GM12878 (cell line): Measurements from ENCODE around the gene MYLK4. TPM values are rescaled to one million over a fixed set of nuclear protein-coding genes. Genes with fewer than 3 reads are reported as not detected.

Source experiments
- ATAC-seq: fragments of 200-7000 bp; cut with Tn5 transposase; 3 replicates; pipeline ENCODE4 v1.9.1; 2020; ENCODE audit warnings: mild to moderate bottlenecking, moderate library complexity
- BruUV-seq: library from RNA; stranded (reverse); fragments of 400-500 nt; replicated peaks from 2 replicates; lab custom pipeline; 2021; lab: Mats Ljungman, UMichigan
- CTCF ChIA-PET: fragments of 300-600 bp; sonication (Branson Sonifier 250); formaldehyde crosslinking; extraction: SDS; loops from one replicate; lab custom pipeline; 2021; ENCODE audit warnings: inconsistent platforms; lab: Yijun Ruan, JAX
- POLR2A ChIA-PET: fragments of 350-600 bp; formaldehyde crosslinking; extraction: SDS; loops from one replicate; lab custom pipeline; 2021; ENCODE audit warnings: inconsistent platforms; lab: Charles Lee
- RAD21 ChIA-PET: fragments of 300-600 bp; sonication (Branson Sonifier 250); formaldehyde crosslinking; loops from one replicate; lab custom pipeline; 2023; ENCODE audit warnings: antibody characterized with exemption; ENCODE audit not compliant: unreplicated experiment; lab: Charles Lee
- SMC1A ChIA-PET: fragments of 300-600 bp; sonication (Branson Sonifier 250); formaldehyde crosslinking; loops from one replicate; lab custom pipeline; 2023; ENCODE audit not compliant: unreplicated experiment, uncharacterized antibody; lab: Charles Lee
- DNase-seq: peaks from one replicate; pipeline ENCODE4 v3.0.0-alpha.2; 2011; ENCODE audit warnings: low read depth, low spot score
- FAIRE-seq: peaks from 3 replicates; lab custom pipeline; 2011; peaks lifted over from hg19 to GRCh38; lab: Jason Lieb, UNC
- H2AFZ ChIP-seq: 2 replicates; pipeline ENCODE4 v1.6.0; 2011; ENCODE audit warnings: low read depth, low read length, control low read depth; ENCODE audit not compliant: control insufficient read depth
- H3K27ac ChIP-seq: 2 replicates; pipeline ENCODE4 v1.5.1; 2011; ENCODE audit warnings: control low read depth; ENCODE audit not compliant: control insufficient read depth, insufficient read depth
- H3K27me3 ChIP-seq, 2 experiments: replicated peaks in 1 of 2; 2 replicates each; pipeline versions ENCODE4 v1.6.0 to v1.6.1; 2011; ENCODE audit warnings: low read length in 1 of 2; ENCODE audit not compliant: control insufficient read depth in 2 of 2, insufficient read depth in 2 of 2
- H3K36me3 ChIP-seq, 2 experiments: 2 replicates each; pipeline ENCODE4 v1.5.1; 2011; ENCODE audit warnings: low read length in 1 of 2; ENCODE audit not compliant: control insufficient read depth in 2 of 2, insufficient read depth in 2 of 2
- H3K4me1 ChIP-seq: 2 replicates; pipeline ENCODE4 v1.6.1; 2011; ENCODE audit warnings: mild to moderate bottlenecking, low read length, moderate library complexity, mixed read lengths; ENCODE audit not compliant: control insufficient read depth, insufficient read depth
- H3K4me2 ChIP-seq: 2 replicates; pipeline ENCODE4 v1.6.0; 2011; ENCODE audit warnings: control low read depth; ENCODE audit not compliant: control insufficient read depth, insufficient read depth
- H3K4me3 ChIP-seq: fragments of 200-600 bp; sonication (generic); 2 replicates; pipeline ENCODE4 v1.5.1; 2016
- H3K79me2 ChIP-seq: 2 replicates; pipeline ENCODE4 v1.6.0; 2011; ENCODE audit warnings: low read length; ENCODE audit not compliant: control insufficient read depth, insufficient read depth
- H3K9ac ChIP-seq: 2 replicates; pipeline ENCODE4 v1.8.0; 2011; ENCODE audit warnings: low read length, control low read depth, mixed read lengths; ENCODE audit not compliant: control insufficient read depth, insufficient read depth
- H3K9me3 ChIP-seq: replicated peaks from 3 replicates; pipeline ENCODE4 v1.5.1; 2011; ENCODE audit warnings: mild to moderate bottlenecking, low read length; ENCODE audit not compliant: control insufficient read depth, insufficient read depth
- H4K20me1 ChIP-seq: 2 replicates; pipeline ENCODE4 v1.6.0; 2011; ENCODE audit not compliant: control insufficient read depth, insufficient read depth
- CBX3 ChIP-seq: fragments of 200-600 bp; sonication (generic); IDR thresholded peaks from 2 replicates; pipeline ENCODE4 v1.6.1; 2016; ENCODE audit warnings: low read depth, borderline replicate concordance
- CREM ChIP-seq: IDR thresholded peaks from 2 replicates; pipeline ENCODE4 v1.6.1; 2014; ENCODE audit warnings: antibody characterized with exemption, low read depth
- HCFC1 ChIP-seq: fragments of 150-350 bp; IDR thresholded peaks from 2 replicates; pipeline ENCODE4 v1.6.1; 2014; ENCODE audit warnings: low read length
- IRF4 ChIP-seq: IDR thresholded peaks from 2 replicates; pipeline ENCODE4 v1.6.1; 2011; ENCODE audit warnings: low read depth, low read length
- MEF2A ChIP-seq: IDR thresholded peaks from 2 replicates; pipeline ENCODE4 v1.6.1; 2011; ENCODE audit warnings: low read depth, mild to moderate bottlenecking, low read length, moderate library complexity; ENCODE audit not compliant: insufficient read depth
- RFX5 ChIP-seq: IDR thresholded peaks from 2 replicates; pipeline ENCODE4 v1.6.1; 2011; ENCODE audit warnings: low read depth, low read length, improper control_type of control experiment
- SRF ChIP-seq, 2 experiments: IDR thresholded peaks; 2 replicates each; pipeline ENCODE4 v1.6.1; 2011; ENCODE audit warnings: low read depth in 2 of 2, low read length in 2 of 2, mild to moderate bottlenecking in 1 of 2, moderate library complexity in 1 of 2
- TARDBP ChIP-seq: IDR thresholded peaks from 2 replicates; pipeline ENCODE4 v1.6.1; 2016; ENCODE audit warnings: borderline replicate concordance
- TCF7 ChIP-seq: IDR thresholded peaks from 2 replicates; pipeline ENCODE4 v1.6.1; 2014; ENCODE audit warnings: antibody characterized with exemption, borderline replicate concordance
- ZBED1 ChIP-seq: IDR thresholded peaks from 2 replicates; pipeline ENCODE4 v1.6.1; 2016; ENCODE audit warnings: borderline replicate concordance
- ZBTB40 ChIP-seq: fragments of 450-650 bp; IDR thresholded peaks from 2 replicates; pipeline ENCODE4 v1.6.1; 2016; ENCODE audit warnings: mild to moderate bottlenecking, moderate library complexity, borderline replicate concordance
- WGBS: methylation state at CpG from one replicate; pipeline ENCODE4 v1.1.6; 2016; ENCODE audit warnings: low lambda C conversion rate; ENCODE audit not compliant: insufficient replicate concordance, insufficient coverage; ENCODE audit errors: missing lambda C conversion rate; 5-methylcytosine and 5-hydroxymethylcytosine counted together
- in situ Hi-C: fragments of 300-500 bp; cut with MboI; formaldehyde crosslinking; loops from 9 replicates; pipeline ENCODE4 v1.14.3; 2018; ENCODE audit warnings: mixed read lengths
- intact Hi-C: fragments of 100-400 bp; cut with micrococcal nuclease; formaldehyde crosslinking; loops from one replicate; pipeline ENCODE4 v1.14.2; 2022; ENCODE audit not compliant: unreplicated experiment
- polyA plus RNA-seq, 11 experiments: library from polyadenylated mRNA; depleted of rRNA in 4 of 11; unstranded in 6 of 11; stranded (reverse) in 5 of 11; fragments of >200 nt; fragmentation: Nextera tagmentation in 4 of 11; fragmentation: Illumina TruSeq in 1 of 11; extraction: Ambion mirVana in 4 of 11; extraction: Trizol in 1 of 11; gene quantifications; 1 replicate in 1 of 11; 2 replicates in 10 of 11; pipeline versions ENCODE4 v1.2.1 to v1.2.3, GENCODE V29; 2011 to 2016; ENCODE audit warnings: inconsistent platforms in 2 of 11, missing spikeins in 2 of 11, low read depth in 1 of 11
- total RNA-seq, 4 experiments: library from RNA; depleted of rRNA in 3 of 4; stranded (reverse); fragments of >200 nt in 3 of 4; fragmentation: Illumina TruSeq in 1 of 4; extraction: Trizol in 1 of 4; gene quantifications; 2 replicates each; pipeline versions ENCODE4 v1.2.1 to v1.2.3, GENCODE V29; 2013 to 2021
- TF ChIP-seq, protein P1 (sequence below): fragments of 450-650 bp; formaldehyde crosslinking; IDR thresholded peaks from 2 replicates; pipeline ENCODE4 v1.5.0; 2022; ENCODE audit warnings: mild to moderate bottlenecking, missing genetic modification characterization

The MYLK4 gene
- total and polyA plus RNA-seq, 10 of the 15 experiments (the other 5 are each of a cell fraction or from before 2014, with no cell fraction given): under 0.01 to 0.09 (median 0.05) TPM; not detected in 1

DNA sequence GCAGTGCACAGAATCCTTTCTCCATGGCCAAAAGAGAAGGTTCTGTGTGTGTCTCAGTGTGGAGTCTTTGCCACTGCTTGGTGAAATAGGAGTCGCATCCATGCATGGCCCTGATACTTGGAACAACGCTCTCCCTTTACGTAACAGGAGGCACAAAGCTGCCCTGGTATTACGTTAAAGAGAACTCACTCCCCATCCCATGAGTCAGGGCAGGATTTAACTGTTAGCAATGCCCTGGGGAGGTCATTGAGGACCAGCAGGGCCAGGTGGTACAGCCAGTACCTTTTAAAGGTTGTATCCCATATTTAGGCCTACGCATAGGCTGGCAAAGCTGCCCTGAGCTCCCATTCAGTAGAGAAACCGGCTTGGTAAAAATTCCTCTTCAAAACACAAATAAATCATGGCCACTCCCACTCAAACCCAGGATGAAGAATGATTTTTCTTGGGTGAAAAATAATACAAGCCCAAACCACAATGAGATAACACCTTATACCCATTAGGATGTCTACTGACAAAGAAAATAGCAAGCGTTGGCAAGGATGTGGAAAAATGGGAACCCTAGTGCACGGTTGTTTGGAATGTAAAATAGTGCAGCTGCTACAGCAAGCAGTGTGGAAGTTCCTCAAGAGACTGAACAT lies 37.1 kb downstream of the MYLK4 start (continued):
- TF ChIP-seq, protein P1, sequence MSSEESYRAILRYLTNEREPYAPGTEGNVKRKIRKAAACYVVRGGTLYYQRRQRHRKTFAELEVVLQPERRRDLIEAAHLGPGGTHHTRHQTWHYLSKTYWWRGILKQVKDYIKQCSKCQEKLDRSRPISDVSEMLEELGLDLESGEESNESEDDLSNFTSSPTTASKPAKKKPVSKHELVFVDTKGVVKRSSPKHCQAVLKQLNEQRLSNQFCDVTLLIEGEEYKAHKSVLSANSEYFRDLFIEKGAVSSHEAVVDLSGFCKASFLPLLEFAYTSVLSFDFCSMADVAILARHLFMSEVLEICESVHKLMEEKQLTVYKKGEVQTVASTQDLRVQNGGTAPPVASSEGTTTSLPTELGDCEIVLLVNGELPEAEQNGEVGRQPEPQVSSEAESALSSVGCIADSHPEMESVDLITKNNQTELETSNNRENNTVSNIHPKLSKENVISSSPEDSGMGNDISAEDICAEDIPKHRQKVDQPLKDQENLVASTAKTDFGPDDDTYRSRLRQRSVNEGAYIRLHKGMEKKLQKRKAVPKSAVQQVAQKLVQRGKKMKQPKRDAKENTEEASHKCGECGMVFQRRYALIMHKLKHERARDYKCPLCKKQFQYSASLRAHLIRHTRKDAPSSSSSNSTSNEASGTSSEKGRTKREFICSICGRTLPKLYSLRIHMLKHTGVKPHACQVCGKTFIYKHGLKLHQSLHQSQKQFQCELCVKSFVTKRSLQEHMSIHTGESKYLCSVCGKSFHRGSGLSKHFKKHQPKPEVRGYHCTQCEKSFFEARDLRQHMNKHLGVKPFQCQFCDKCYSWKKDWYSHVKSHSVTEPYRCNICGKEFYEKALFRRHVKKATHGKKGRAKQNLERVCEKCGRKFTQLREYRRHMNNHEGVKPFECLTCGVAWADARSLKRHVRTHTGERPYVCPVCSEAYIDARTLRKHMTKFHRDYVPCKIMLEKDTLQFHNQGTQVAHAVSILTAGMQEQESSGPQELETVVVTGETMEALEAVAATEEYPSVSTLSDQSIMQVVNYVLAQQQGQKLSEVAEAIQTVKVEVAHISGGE (CRISPR knock-in tag): no peak
- TF ChIP-seq MEF2A: no peak

DNA sequence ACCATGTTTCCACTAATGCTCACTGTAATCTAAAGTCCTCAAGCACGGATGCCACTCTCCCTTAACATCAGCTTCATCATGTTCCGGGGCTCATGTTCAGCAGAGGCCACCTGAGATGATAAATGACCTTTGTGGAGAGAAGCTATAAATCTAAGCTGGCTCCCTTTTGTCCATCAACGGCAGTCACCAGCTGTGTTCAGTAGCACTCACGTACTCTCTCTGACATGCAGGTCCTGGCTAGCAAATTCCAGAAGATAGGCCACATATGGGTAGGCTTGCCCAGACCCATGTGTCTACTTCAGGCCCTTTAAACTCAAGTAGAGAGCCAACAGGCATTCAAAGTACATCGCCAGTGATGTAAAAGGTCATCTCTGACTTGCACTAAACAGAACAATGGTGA lies 38.6 kb downstream of the MYLK4 start:
- no peak for ATAC-seq
- in situ Hi-C loops: no loop called here

More for the DNA sequence above, 38.6 kb downstream of the MYLK4 start:
- ChIA-PET SMC1A (no interaction called here), POLR2A (no interaction called here), CTCF (interaction anchor here (1.1 to 1.3 kb wide), 2 partner anchors 10 to 37 kb away, joined by 3 read pairs; no protein-coding TSS in a partner anchor)
- Histone ChIP-seq H3K4me2 (no peak overlapping the region), H3K79me2 (no peaks in the 10 kb centered on the region), H3K4me1 (no peaks in the 10 kb centered on the region), H4K20me1 (no peaks in the 10 kb centered on the region)
- intact Hi-C loops: no loop called here
- no peak for DNase-seq
- 48% methylated on average over 5 of the region's 5 CpGs for WGBS
- BruUV-seq: no TSS peak
- TF ChIP-seq HCFC1 (no peak), RFX5 (no peak), TARDBP (no peak), TCF7 (no peak), CREM (no peak), CBX3 (no peak), SRF (IDR thresholded peaks at IDR 0.05; ENCODE audit: low read depth in 2 of 2, low read length in 2 of 2) (no peak), IRF4 (no peak), ZBTB40 (no peak), ZBED1 (no peak)
- TF ChIP-seq, all 136 proteins: peak for 0
- no peaks in the 10 kb centered on the region for H3K36me3 ChIP-seq
- FAIRE-seq: no peak
- peaks cover 4% of the 10 kb centered on the region for H3K9me3 ChIP-seq
- H3K27me3 ChIP-seq: no peaks in the 10 kb centered on the region
- H3K4me3 ChIP-seq: no peak overlapping the region
- no peak overlapping the region for H2AFZ ChIP-seq
- RAD21 ChIA-PET: no interaction called here
- no peak overlapping the region for H3K9ac ChIP-seq
- no peak overlapping the region for H3K27ac ChIP-seq
